NCI-H2029 (cell line): ENCODE measurements around the gene TULP4.
"Not testable (repeated sequence)": the region's sequence is repeated elsewhere in the genome, so short reads cannot be mapped to it uniquely, and the experiment has no call there.

ENCODE experiments used
- DNase-seq: peaks from one replicate; lab custom pipeline; 2025; lab: John Stamatoyannopoulos, UW

Gene TULP4

DNA sequence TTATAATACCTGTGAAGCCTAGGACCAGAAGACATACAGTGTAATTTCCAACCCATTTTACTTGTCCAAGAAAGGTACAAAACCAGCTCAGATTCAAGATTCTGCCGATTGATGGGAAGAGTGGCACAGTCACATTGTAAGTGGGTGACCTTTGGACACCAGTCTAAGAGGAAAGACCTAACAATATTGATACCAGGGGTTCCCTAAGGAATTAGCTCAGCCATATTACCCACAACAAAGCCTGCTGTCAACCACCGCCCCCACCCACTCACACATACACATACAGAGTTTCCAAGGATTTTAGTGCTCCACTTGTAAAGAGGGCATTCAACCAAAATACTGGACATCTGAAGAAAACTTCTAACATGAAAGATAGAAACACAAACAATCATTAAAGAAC is 219.7 kb downstream of the TULP4 start:
- DNase-seq = no peak

DNA sequence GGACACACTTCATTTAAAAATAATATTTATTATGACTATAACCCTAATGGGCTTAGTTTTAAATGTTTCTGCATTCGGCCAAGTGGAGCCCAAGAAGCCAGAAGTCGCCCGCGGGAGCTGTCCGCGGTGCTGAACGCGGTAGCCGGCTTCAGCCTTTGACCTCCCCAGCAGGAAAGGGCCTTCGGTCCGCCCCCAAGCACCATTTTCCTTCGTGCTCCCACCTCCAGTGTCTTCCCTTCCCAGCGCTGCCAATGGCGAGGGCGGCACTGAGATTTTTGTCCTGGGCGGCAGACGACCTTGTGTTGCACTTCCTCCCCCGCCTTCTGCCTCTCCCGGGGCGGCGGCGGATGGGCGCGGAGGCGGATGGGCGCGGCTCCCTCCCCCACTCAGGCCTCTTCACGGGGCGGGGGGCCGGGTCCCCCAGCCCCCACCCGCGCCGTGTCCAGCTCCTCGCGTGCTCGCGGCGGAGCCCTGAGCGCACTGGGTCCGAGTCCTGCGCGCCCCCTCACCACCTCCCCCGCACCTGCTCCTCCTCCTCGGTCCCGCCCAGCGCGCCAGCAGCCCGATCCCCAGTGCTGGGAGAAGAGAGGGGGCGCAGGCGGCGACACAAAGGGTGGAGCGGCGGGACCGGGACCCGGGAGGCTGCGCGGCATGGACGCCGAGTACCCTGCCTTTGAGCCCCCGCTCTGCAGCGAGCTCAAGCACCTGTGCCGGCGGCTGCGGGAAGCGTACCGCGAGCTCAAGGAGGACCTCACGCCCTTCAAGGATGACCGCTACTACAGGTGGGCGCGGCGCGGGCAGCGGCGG is 224.0 kb downstream of the TULP4 start:
- DNase-seq = peak; percentile 80

DNA sequence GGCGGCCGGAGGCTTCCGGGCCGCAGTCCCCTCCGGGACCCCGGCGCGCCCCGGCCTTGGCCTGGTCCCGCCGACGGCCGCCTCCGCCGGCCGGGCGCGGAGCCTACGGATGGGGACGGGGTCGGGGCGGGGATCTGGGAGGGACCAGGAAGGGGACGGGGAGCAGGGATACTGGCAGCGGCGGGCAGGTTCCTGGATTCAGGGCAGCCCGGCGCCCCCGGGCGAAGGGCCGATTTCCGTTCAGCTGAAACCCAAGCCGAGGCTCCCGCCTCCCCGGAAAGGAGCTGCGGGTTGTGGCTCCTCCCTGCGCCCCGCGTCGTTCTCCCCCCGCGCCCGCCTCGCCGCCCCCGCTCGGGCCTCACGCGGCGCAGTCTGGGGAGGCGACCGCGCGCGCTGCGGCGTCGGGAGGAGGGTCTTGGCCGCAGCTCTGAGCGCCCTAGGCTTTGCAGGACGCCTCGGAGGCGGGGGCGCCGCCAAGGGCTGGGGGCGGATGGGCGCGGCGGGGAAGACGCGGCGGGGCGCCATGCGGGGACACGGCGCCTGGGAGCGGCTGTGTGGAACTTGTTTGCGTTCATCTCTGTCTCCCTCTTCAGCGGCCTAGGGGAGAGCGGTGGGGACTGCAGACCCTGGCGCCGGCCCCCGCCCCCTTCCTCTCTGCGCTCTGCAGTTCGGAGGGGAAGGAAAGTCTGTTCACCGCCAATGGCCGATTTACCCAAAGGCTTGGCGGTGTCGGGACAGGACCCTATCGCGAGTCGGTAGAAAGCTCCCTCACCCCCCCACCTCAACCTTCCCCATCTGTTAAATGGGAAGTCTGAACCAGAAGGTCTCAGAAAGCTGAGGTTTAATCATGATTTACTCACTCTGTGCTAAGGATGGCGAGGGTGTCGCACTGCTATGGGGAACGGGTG is 224.9 kb downstream of the TULP4 start:
- peak; percentile 85 for DNase-seq

DNA sequence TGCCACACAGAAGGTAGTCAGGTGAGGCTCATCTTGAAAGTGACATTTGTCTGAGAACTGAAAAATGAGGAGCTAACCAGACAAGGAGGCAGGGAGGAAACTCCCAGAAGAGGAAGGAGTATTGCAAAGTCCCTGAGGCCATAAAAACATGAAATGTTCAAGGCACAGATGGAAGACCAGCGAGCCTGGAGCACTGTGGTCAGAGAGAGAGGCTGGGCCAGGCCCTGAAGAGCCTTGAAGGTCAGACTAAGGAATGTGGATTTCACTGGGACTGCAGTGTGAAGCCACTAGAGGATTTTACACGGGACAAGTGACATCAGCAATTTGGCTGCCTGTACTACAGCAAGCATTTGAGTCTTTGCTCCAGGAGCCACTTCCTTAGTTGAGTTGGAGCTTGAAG is 226.5 kb downstream of the TULP4 start:
- DNase-seq = no peak

DNA sequence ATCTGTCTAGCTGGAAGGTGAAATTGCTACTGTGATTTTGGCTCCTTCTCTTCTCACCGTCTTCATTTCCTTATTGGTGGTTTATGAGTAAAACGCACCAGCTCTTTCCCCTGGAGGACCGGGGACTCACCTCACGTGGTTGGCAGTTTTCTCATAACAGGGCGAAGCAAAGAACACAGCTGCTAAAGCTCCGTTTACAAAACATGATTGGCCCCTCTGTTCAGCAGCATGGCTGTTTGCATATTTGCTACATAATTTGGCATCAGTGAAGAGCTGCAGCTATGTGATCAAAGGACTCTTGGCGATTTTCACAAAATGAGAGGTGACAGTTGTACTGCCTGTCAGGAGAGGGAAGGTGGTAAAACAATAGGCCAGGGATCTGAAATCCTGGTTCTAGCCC is 227.1 kb downstream of the TULP4 start:
- peak; percentile 30 for DNase-seq

DNA sequence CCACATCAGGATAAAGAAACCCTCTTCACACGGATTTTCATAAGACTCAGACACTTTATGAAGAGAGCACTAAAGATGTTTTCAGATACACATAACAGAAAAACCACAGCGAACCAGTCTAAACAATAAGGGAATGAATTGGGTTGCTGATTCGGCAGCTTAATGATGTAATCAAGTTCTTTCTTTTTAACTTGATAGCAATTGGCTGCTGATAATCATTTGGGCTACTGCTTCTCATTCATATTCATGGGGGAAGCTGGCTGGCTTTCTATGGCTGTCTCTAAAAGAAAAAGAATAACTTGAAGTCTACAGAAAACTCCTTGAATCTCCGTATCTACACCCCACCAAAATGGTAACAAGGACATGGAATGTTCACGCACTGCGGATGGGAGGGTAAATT is 227.6 kb downstream of the TULP4 start:
- DNase-seq = no peak

DNA sequence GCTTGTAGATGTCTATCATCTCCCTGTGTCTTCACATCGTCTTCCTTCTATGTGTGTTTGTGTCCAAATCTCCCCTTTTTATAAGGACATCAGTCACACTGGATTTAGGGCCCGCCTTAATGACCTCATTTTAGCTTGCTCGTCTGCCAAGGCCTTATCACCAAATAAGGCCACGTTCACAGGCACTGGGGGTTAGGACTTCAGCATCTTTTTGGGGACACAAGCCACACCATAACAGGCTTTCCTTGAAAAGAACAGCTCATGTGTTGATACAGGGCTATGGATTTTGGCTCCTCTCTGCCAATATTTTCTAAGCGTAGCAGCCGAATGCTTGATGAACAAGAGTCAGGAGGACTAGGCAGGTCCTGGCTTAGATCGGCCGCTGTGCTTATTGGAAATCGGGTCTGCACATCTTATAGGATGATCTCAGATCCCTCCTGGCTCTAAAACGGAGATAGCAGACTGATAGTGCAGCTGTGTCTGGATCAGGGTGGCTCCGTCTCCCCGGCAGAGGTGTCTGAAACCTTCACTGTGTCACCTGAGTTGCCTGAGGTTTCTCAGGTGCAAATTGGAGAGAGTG is 231.4 kb downstream of the TULP4 start:
- DNase-seq = peak; percentile 81

DNA sequence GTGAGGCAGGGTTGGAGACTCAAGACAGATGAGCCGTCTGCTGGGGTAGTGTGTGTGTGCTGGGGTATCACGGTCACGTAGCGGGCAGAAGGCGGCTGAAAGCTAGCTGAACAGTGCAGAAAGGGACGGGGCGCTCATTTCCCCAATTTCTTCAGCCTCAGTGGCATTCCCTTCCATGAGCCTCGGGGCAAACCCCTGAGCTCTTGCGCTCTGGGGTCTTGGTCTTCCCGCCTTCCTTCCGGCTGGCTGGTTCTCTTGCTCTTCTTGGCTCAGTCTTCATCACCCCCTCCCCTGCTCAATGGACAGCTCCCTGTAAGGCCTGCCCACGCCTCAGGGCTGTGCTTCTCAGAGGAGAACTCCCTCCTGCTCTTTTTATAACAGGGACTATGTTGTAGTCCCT is 232.2 kb downstream of the TULP4 start:
- DNase-seq = no peak

DNA sequence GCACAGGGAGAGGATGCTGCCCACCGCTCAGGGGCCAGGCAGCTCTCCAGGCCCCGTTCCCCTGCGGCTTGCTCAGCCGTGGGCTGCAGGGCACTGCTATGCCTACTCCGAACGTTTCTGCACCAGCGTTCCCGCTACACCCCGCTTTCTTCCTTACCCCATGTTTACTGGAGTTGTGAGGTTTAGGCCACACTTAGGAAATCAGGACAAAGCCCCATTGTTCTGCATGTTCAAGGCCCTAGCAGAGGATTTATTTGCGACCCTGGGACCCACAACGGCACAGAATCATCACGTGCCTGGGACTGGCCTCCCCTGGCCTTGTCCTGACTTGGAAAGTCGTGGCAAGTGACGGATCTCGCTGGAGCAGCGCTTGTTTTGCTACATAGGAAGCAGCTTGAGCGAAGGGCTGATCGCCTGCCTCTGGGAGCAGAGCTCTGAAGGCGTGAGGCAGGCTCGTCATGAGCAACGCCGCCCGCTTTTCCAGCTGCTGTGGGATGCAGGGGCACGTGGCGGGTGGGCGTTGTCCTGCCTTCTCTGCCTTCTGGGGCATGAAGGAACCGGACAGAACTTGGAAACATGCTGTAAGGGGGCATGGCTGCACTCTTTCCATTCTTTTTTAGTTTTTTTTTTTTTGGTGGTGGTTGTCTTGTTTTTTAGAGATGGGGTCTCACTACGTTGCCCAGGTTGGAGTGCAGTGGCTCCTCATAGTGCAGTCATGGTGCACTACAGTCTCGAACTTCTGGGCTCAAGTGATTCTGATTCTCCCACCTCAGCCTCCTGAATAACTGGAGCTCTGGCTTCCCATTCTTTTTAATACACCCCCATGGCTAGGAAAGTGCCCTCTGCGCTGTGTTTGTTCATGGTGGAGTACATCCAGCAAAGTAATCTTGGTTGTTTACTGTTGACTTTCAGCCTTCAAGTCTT is 233.0 kb downstream of the TULP4 start:
- no peak for DNase-seq

DNA sequence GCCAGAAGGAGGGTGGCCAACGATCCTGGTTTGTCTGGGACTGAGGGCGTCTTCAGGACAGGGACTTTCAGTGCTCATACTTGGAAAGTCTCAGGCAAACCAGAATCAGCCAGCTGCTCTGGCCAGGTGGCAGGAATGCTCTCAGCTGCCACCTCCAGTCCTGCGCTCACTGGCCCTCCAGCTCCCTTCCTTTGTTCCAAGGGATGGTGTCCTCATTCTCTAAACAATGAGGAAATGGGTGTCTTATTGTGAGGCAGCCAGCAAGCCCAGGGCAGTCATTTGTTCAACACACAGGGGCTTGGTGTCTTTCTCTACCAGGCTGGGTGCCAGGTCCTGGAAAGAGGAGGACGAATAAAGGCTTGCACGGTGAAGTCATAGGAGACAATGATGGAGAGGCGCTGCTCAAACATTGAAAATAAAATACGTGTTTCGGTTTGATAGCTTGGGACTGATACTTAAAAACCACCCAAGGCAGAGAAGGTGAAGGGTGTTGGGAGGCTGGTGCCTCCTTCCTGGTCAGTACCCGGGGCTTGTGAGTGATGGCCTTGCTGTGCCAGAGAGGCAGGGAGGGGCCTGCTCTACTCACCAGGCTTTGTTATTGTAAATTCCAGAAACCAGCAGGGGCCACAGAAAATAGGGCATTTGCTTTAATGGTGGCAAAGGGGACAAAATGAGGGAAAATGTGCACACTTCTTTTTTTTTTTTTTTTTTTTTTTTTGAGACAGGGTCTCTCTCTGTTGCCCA is 236.3 kb downstream of the TULP4 start:
- peak; percentile 99 for DNase-seq

DNA sequence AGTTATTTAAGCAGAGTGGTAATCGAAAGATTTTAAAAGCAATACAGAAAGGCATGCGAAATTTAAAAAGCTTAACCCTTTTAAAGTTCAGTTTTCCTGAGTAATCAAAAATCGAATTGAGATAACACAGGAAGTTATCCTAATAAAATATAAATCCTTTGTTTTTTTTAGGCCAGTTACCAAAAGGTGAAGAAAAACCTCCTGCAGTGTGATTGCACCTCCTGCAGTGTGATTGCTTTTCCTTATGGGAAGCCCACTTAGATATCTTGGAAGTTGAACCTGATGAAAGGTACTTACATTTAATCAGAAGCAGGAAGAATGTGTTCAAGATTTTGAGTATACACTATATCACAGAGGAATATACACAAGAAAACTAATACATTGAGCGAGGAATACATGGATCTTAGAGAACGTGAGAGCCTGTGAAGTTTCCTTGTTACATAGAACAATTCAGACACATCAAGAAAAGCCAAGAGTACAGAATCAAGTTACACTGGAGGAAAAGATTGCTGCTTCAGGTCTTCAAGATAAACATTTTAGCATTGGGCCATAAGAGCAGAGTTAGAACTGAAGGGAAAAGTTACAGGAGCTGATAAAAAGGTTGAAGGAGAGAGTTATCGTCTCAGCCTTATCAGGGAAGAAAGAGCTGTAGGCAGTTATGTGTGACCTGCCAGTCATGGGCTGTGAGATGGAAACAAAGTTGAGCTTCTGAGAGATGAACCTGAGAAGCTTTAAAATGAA is 240.0 kb downstream of the TULP4 start:
- no peak for DNase-seq

DNA sequence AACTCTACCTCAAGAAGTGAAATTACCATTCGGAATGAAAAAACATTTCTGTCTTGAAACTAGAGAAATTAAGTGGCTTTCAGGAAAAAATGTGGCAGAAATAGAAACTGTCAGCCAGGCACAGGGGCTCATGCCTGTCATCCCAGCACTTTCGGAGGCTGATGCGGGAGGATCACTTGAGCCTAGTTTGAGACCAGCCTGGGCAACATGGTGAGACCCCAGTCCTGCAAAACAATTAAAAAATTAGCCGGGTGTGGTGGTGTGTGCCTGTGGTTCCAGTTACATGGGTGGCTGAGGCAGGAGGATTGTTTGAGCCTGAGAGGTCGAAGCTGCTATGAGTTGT is 240.5 kb downstream of the TULP4 start:
- DNase-seq = no peak

DNA sequence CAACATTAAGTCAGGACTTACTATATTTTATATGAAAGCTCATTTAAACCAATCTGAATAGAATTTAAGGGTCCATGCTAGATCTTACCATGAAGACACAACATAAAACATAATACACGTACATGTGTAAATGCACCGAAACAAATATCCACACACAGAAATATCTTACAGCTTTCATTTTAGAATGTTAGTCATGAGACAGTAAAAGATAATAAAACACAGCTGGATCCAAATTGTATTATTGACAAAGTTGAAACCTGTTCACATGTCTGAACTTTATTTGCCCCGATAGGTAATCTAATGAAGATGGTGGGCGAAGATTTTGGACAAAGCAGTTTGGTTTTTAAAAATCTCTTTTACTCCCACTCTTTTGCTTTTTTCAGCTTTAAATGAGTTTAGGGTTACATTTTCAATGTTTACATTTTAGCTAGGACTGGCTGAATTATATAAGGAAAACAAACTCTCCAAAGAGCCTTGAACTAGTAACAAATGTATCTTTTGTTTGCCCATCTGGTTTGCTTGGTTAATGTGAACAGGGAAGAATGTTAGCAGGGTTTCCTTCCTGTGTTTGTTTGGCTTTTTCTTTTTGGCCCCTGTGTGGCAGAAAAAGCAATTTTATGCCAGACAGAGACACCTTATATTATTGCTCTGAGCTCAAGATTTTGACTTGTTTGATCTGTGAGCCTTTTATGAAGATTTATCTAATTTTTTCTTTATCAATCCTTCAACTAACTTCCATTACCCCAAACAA is 242.5 kb downstream of the TULP4 start:
- no peak for DNase-seq

DNA sequence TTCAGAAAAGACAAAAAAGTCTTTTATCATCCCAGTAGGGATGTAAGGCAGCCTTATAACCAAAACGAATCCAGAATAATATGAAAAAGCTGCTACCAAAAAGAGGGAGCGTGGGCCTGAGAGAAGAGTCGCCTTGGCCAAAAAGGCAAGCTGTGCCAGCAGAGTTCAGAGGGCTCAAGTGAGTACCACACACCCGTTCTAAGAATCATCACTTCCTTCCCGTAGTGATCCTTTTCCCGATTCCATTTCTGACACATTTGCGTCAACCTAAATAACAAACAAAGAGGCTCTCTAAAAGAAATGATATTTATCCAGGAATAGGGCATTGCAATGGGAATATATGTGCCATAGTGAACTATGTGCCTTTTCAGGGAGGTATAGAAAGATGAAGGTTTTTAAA is 243.8 kb downstream of the TULP4 start:
- DNase-seq = no peak

DNA sequence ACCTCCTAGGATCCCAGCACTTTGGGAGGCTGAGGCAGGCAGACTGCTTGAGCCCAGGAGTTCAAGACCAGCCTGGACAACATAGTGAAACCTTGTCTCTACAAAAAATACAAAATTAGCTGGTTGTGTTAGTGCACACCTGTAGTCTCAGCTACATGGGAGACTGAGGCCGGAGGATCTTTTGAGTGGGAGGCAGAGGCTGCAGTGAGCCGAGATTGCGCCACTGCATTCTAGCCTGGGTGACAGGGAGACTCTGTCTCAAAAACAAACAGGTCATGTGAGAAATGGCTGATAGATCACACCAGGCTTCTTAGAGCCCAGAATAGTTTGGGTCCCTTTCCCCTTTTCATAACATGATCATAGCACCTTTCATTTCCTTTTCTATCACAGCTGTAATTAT is 244.8 kb downstream of the TULP4 start:
- not testable (repeated sequence) for DNase-seq

DNA sequence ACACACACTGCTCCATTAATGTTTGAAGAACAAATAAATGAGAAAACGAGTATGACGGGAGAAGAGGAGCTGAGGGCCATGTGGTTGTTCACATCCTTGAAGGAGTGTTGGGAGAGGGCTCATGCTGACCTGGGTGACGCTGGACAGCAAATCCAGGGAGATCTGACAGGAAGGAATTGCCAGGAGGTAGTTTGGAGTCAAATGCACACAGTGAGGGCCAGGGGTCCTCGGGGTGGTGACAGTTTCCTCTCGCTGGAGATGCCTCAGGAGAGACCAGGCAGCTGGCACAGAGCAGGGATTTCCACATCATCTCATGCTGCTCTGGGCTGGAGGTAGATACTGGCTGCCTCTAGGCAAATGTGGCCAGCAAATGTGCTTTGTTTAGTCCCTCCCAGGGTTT is 245.7 kb downstream of the TULP4 start:
- DNase-seq = peak; percentile 62

DNA sequence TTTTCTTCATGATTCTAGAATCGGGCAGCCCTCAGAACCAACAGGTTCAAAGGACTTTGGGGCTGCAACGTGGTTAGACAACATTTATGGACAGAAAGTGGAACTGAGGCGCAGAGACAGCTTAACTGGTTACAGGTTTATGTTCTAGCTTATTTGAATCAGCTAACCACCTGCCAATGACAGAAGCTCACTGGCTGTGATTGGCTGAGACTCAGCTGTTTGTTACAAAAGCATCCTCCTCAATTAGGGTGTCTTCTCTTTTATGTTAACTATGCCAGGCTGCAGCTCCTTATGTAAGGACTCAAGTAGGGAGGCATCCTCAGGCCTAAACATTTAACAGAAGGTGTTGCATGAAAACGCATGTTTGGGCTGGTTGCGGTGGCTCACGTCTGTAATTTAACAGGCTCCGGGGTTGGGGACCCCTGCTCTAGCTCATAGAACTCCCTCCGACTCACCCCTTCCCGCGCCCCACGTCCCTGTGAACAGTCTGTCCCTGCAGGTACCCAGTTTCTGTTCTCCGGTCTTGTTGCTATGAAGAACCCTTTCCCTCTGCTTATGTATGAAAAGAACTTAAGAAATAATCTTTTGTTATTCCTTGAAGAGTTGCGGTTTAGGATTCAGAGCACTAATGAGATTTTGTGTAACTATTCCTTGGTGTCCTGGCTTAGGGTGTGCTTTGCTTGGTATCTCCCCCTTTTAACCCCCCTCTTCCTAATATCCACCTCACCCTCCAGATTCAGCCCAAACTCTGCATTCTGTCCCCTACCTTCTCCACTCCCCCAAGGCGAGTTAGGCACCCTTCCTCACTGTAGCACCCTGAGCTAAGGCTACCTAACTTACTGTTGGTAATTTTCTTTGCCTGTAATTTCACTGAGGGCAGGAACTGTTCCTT is 246.4 kb downstream of the TULP4 start:
- no peak for DNase-seq

DNA sequence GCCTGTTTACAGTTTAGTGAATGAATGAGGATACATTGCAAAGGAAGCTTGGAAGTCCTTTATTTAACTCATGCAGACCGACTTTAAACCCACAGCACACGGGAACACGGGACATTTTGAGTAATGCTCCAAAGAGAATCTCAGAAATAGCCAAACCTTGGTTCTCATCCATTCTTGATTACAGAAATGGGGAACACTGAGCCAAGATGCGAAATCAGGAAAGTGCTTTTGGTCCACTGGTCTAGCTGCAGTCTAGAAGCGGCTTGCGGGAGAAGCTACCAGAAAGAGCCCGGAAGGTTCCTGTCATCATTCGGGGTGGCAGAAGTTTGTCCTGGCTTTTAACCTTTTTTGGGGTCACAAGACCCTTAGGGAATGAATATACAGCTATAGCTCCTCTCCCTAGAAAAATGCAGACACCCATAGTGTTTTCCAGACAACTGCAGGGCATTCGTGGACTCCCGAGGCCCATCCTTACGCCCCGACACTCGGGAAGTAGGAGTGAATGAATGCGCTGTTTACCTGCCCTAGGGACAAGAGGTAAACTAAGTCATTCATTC is 247.2 kb downstream of the TULP4 start:
- DNase-seq = no peak
